ENCODE data around the gene LRP1B. TPM values are rescaled to one million over a fixed set of nuclear protein-coding genes. Genes with fewer than 3 reads are reported as not detected.

LRP1B gene
- total RNA-seq, 3 donors from 2014 or later: not detected

DNA sequence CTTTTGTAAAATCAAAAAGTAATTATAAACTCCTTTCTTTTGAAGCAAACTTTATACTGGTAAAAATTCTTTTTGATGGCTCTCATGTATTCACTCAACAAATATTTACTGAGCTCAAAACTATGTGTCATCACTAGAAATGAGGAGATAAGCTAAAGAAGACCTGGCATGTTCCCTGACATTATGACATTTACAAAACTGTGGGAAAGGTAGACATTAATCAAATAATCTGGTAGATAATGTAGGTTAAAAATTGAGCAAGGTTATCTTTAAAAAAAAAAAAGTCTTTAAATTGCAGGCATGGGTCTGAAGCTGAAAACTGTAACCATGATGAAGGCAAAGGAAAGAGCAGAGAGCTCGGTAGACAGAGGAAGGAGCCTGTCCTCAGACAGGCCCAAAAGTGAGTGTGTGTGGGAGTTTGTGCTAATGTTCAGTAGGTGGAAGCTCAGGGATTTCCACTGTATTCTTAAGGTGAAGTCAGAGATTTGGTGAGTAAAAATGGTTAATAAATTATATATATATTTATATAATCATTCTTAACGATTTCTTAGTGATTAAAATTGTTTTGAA, 612.9 kb downstream of the LRP1B start:
- ATAC-seq: no peak
- peaks cover 18% of the 10 kb centered on the region for H3K9me3 Mint-ChIP-seq
- no peak for DNase-seq
- H3K36me3 Mint-ChIP-seq (ENCODE audit: insufficient read depth): no peaks in the 10 kb centered on the region
- no peak overlapping the region for H3K4me3 Mint-ChIP-seq
- H3K27me3 Mint-ChIP-seq (ENCODE audit: low read depth): no peaks in the 10 kb centered on the region
- H3K4me1 Mint-ChIP-seq (ENCODE audit: low read depth): no peaks in the 10 kb centered on the region

GRCh38 chr2:141517180-141517851, 613.5 kb downstream of the LRP1B start:
- DNase-seq (no peak), ATAC-seq (no peak)
- Mint-ChIP-seq H3K4me3 (no peak overlapping the region), H3K27me3 (ENCODE audit: low read depth) (no peaks in the 10 kb centered on the region), H3K9me3 (peaks cover 18% of the 10 kb centered on the region), H3K4me1 (ENCODE audit: low read depth) (no peaks in the 10 kb centered on the region), H3K36me3 (ENCODE audit: insufficient read depth) (no peaks in the 10 kb centered on the region)

DNA sequence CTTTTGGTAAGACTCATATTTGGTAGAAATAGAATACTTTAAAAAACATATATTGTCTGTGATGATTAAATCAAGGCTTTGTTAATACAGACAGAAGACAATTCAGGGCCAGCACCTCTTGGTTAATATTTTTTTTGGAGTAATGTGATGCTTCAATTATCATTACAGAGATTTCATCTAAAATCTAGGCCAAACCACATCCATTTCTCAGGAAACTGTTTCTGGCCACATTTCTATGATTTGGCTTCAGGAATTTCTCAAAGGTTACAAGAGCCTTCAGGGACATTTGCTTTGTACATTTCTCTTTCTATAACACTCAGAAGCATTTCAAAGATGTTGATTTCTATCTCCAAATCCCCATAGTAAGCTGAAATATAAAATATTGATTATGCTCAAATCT, 614.9 kb downstream of the LRP1B start:
- no peaks in the 10 kb centered on the region for H3K36me3 Mint-ChIP-seq (ENCODE audit: insufficient read depth)
- no peak for ATAC-seq

GRCh38 chr2:141513853-141514252, 617.0 kb downstream of the LRP1B start:
- Mint-ChIP-seq H3K36me3 (ENCODE audit: insufficient read depth) (no peaks in the 10 kb centered on the region), H3K27me3 (ENCODE audit: low read depth) (no peaks in the 10 kb centered on the region), H3K4me1 (ENCODE audit: low read depth) (no peaks in the 10 kb centered on the region), H3K4me3 (no peak overlapping the region), H3K9me3 (peaks cover 14% of the 10 kb centered on the region)
- ATAC-seq (no peak), DNase-seq (no peak)

More for the DNA sequence above, 614.9 kb downstream of the LRP1B start:
- DNase-seq: no peak
- H3K9me3 Mint-ChIP-seq: peaks cover 18% of the 10 kb centered on the region
- no peak overlapping the region for H3K4me3 Mint-ChIP-seq
- H3K4me1 Mint-ChIP-seq (ENCODE audit: low read depth): no peaks in the 10 kb centered on the region
- no peaks in the 10 kb centered on the region for H3K27me3 Mint-ChIP-seq (ENCODE audit: low read depth)

- H3K27me3 Mint-ChIP-seq (ENCODE audit: low read depth): no peaks in the 10 kb centered on the region
- H3K4me1 Mint-ChIP-seq (ENCODE audit: low read depth): no peaks in the 10 kb centered on the region
- H3K4me3 Mint-ChIP-seq: no peak overlapping the region
- ATAC-seq (no peak), DNase-seq (no peak)
- no peaks in the 10 kb centered on the region for H3K36me3 Mint-ChIP-seq (ENCODE audit: insufficient read depth)
- peaks cover under 1% of the 10 kb centered on the region for H3K9me3 Mint-ChIP-seq
These were observed 621.8 kb downstream of the LRP1B start for GRCh38 chr2:141508806-141509595.

- no peaks in the 10 kb centered on the region for H3K4me1 Mint-ChIP-seq (ENCODE audit: low read depth)
- H3K4me3 Mint-ChIP-seq: no peak overlapping the region
- no peaks in the 10 kb centered on the region for H3K27me3 Mint-ChIP-seq (ENCODE audit: low read depth)
- ATAC-seq (no peak), DNase-seq (no peak)
- H3K9me3 Mint-ChIP-seq: peaks cover 3% of the 10 kb centered on the region
- H3K36me3 Mint-ChIP-seq (ENCODE audit: insufficient read depth): no peaks in the 10 kb centered on the region
These were observed 622.6 kb downstream of the LRP1B start for GRCh38 chr2:141508086-141508752.

DNA sequence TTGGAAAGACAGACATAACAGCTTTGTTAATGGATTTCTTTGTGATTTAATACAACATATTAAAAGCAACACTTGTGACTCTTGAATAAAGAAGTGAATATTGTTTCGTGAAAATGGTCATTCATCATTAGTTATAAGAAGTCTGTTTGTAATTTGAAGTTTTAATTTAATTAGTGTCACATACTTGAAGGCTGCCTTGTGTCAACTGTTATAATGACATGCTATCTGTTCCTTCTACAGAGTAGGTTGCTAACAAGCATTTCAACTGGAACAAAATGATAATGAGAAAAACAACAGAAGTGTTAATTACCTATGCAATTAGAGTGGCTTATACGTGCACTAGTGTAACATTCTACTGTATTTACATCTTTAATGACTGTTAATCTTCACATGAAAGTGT, 624.7 kb downstream of the LRP1B start:
- no peak for ATAC-seq
- DNase-seq: no peak
- no peak overlapping the region for H3K4me3 Mint-ChIP-seq
- H3K9me3 Mint-ChIP-seq: peaks cover 3% of the 10 kb centered on the region
- H3K4me1 Mint-ChIP-seq (ENCODE audit: low read depth): no peaks in the 10 kb centered on the region
- no peaks in the 10 kb centered on the region for H3K27me3 Mint-ChIP-seq (ENCODE audit: low read depth)
- no peaks in the 10 kb centered on the region for H3K36me3 Mint-ChIP-seq (ENCODE audit: insufficient read depth)

DNA sequence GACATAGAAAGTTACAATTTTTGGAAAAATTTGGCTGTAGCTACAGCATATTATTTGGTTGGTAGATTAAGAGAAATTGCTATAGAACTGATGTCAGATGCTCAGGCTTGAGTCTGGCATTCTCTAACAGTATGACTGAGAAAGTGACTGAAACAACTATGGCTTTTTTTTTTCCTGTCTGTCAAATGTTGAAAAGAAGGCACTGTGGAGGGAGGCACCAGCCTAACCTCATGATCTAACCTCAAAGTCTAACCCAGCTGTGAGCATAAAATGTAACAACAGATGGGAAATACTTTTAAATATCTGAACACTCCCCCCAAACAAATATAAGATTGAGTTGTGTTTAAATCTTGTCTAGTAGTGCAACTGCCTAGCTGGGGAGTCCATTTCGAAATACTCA, 629.1 kb downstream of the LRP1B start:
- ATAC-seq (no peak), DNase-seq (no peak)
- H3K27me3 Mint-ChIP-seq (ENCODE audit: low read depth): no peaks in the 10 kb centered on the region
- H3K9me3 Mint-ChIP-seq: peaks cover 8% of the 10 kb centered on the region
- no peak overlapping the region for H3K4me3 Mint-ChIP-seq
- no peaks in the 10 kb centered on the region for H3K4me1 Mint-ChIP-seq (ENCODE audit: low read depth)
- H3K36me3 Mint-ChIP-seq (ENCODE audit: insufficient read depth): no peaks in the 10 kb centered on the region

- H3K36me3 Mint-ChIP-seq (ENCODE audit: insufficient read depth): no peaks in the 10 kb centered on the region
- H3K9me3 Mint-ChIP-seq: peaks cover 8% of the 10 kb centered on the region
- no peak overlapping the region for H3K4me3 Mint-ChIP-seq
- H3K27me3 Mint-ChIP-seq (ENCODE audit: low read depth): no peaks in the 10 kb centered on the region
- H3K4me1 Mint-ChIP-seq (ENCODE audit: low read depth): no peaks in the 10 kb centered on the region
- ATAC-seq: no peak
- DNase-seq: no peak
These were observed 631.7 kb downstream of the LRP1B start for GRCh38 chr2:141499123-141499522.

GRCh38 chr2:141498561-141498960, 632.3 kb downstream of the LRP1B start:
- Mint-ChIP-seq H3K4me3 (no peak overlapping the region), H3K9me3 (peaks cover 7% of the 10 kb centered on the region), H3K4me1 (ENCODE audit: low read depth) (no peaks in the 10 kb centered on the region), H3K27me3 (ENCODE audit: low read depth) (no peaks in the 10 kb centered on the region), H3K36me3 (ENCODE audit: insufficient read depth) (no peaks in the 10 kb centered on the region)
- no peak for DNase-seq
- no peak for ATAC-seq

DNA sequence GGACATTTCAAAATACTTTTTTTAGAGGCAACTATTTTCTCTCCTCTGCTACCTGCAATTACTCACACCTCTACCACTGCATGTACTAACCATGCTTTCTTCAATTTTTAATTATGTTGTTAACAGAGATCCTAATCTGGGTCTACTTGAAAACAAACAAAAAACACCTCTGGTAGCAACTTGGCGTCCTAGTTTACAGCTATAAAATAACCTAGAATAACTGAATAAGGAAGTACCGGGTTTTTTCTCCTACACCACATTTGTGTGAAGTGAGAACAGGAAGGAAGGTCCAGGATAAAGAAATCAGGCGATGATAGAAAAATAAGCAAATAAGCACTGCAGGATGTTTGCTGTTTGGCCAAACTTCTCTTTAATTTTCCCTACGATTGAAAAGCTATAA, 633.5 kb downstream of the LRP1B start:
- no peaks in the 10 kb centered on the region for H3K27me3 Mint-ChIP-seq (ENCODE audit: low read depth)
- no peaks in the 10 kb centered on the region for H3K36me3 Mint-ChIP-seq (ENCODE audit: insufficient read depth)
- no peaks in the 10 kb centered on the region for H3K4me1 Mint-ChIP-seq (ENCODE audit: low read depth)
- no peak for ATAC-seq
- no peak overlapping the region for H3K4me3 Mint-ChIP-seq
- no peak for DNase-seq
- H3K9me3 Mint-ChIP-seq: peaks cover 7% of the 10 kb centered on the region

GRCh38 chr2:141496810-141497209, 634.0 kb downstream of the LRP1B start:
- no peaks in the 10 kb centered on the region for H3K27me3 Mint-ChIP-seq (ENCODE audit: low read depth)
- peaks cover 8% of the 10 kb centered on the region for H3K9me3 Mint-ChIP-seq
- DNase-seq: no peak
- H3K4me3 Mint-ChIP-seq: no peak overlapping the region
- no peaks in the 10 kb centered on the region for H3K4me1 Mint-ChIP-seq (ENCODE audit: low read depth)
- ATAC-seq: no peak
- H3K36me3 Mint-ChIP-seq (ENCODE audit: insufficient read depth): no peaks in the 10 kb centered on the region

DNA sequence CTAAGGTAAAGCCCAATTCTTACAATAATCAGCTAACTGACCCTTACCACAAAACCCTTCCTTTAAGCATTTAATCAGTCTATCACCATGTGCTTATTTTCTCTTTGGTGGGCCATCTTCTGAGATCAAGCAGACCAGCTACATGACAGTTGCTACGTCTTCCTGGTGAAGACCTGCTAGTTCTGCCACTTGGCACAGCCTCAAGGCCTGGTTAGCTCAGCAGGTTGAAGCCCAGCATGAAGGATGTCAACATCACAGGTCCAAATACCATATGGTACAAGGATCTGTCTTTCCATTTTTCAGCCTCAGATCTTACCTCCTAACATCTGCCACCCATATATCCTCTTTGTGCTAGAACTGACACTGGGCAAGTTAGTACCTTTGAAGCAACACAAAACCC, 636.9 kb downstream of the LRP1B start:
- no peaks in the 10 kb centered on the region for H3K4me1 Mint-ChIP-seq (ENCODE audit: low read depth)
- no peak overlapping the region for H3K4me3 Mint-ChIP-seq
- H3K27me3 Mint-ChIP-seq (ENCODE audit: low read depth): no peaks in the 10 kb centered on the region
- H3K36me3 Mint-ChIP-seq (ENCODE audit: insufficient read depth): no peaks in the 10 kb centered on the region
- H3K9me3 Mint-ChIP-seq: peaks cover 4% of the 10 kb centered on the region
- DNase-seq (no peak), ATAC-seq (no peak)

DNA sequence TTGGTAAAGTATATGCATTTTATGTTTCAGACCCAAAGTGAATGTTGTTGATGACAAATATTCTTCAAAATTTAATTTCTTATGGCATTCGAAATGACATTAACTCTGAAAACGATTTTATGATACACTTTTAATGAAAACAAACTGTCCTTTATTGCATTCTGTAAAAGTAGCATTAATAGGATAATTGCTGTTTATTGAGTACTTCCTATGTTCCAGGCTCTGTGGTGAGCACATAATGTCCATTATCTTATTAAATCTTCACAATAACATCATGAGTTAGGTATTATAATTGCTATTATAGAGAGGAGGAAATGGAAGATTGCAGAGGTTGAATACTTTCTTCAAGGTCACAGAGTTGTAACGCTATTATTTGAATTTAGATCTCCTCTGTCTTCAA, 638.0 kb downstream of the LRP1B start:
- ATAC-seq (no peak), DNase-seq (no peak)
- H3K4me1 Mint-ChIP-seq (ENCODE audit: low read depth): no peaks in the 10 kb centered on the region
- H3K27me3 Mint-ChIP-seq (ENCODE audit: low read depth): no peaks in the 10 kb centered on the region
- peaks cover 4% of the 10 kb centered on the region for H3K9me3 Mint-ChIP-seq
- H3K4me3 Mint-ChIP-seq: no peak overlapping the region
- no peaks in the 10 kb centered on the region for H3K36me3 Mint-ChIP-seq (ENCODE audit: insufficient read depth)

All from activated T-cell treated with anti-CD3 and anti-CD28 coated beads, Interleukin-2, amount 50 U/mL, for 4 hours (primary cell).